Karpas-422 (cell line): ENCODE data around the gene MSH2. TPM values are rescaled to one million over a fixed set of nuclear protein-coding genes. Genes with fewer than 3 reads are reported as not detected.

Experiments
- DNase-seq: peaks from one replicate; pipeline ENCODE4 v3.0.0-alpha.2; 2015
- H2AFZ ChIP-seq: fragments of 200-600 bp; sonication (generic); 2 replicates; pipeline ENCODE4 v1.6.1; 2014; ENCODE audit warnings: antibody characterized with exemption, low read length, mixed read lengths
- H3K27ac ChIP-seq: fragments of 200-600 bp; sonication (generic); 2 replicates; pipeline ENCODE4 v1.5.1; 2014; ENCODE audit warnings: mild to moderate bottlenecking, low read length, moderate library complexity
- H3K27me3 ChIP-seq: fragments of 200-600 bp; sonication (generic); 2 replicates; pipeline ENCODE4 v1.6.1; 2014; ENCODE audit warnings: low read length, mixed read lengths
- H3K36me3 ChIP-seq: fragments of 200-600 bp; sonication (generic); 2 replicates; pipeline ENCODE4 v1.6.1; 2014; ENCODE audit warnings: low read length, mixed read lengths; ENCODE audit not compliant: insufficient read depth
- H3K4me1 ChIP-seq: fragments of 200-600 bp; sonication (generic); 2 replicates; pipeline ENCODE4 v1.6.1; 2014; ENCODE audit warnings: mild to moderate bottlenecking, low read length, mixed read lengths
- H3K4me2 ChIP-seq: fragments of 200-600 bp; sonication (generic); 2 replicates; pipeline ENCODE4 v1.6.1; 2014; ENCODE audit warnings: low read length, low read depth, mild to moderate bottlenecking; ENCODE audit not compliant: poor library complexity, severe bottlenecking
- H3K4me3 ChIP-seq: fragments of 200-600 bp; sonication (generic); 2 replicates; pipeline ENCODE4 v1.5.1; 2014; ENCODE audit warnings: mild to moderate bottlenecking, antibody characterized with exemption, low read length, mixed read lengths
- H3K79me2 ChIP-seq: fragments of 200-600 bp; sonication (generic); 2 replicates; pipeline ENCODE4 v1.6.1; 2014; ENCODE audit warnings: mild to moderate bottlenecking, low read length, mixed read lengths
- H3K9ac ChIP-seq: fragments of 200-600 bp; sonication (generic); 2 replicates; pipeline ENCODE4 v1.6.0; 2014; ENCODE audit warnings: low read length
- H3K9me2 ChIP-seq: fragments of 200-600 bp; sonication (generic), shearing (Covaris generic); replicated peaks from 2 replicates; pipeline ENCODE4 v1.6.0; 2014; ENCODE audit warnings: mild to moderate bottlenecking, low read length, moderate library complexity; ENCODE audit not compliant: insufficient read depth
- H3K9me3 ChIP-seq: fragments of 300-700, 200-600 bp; sonication (generic); 2 replicates; pipeline ENCODE4 v1.6.1; 2014; ENCODE audit warnings: low read length, mixed read lengths
- H4K20me1 ChIP-seq: fragments of 200-600 bp; sonication (generic); 2 replicates; pipeline ENCODE4 v1.6.1; 2014; ENCODE audit warnings: mild to moderate bottlenecking, antibody characterized with exemption, low read length, low read depth; ENCODE audit not compliant: insufficient read depth
- total RNA-seq: library from RNA; depleted of rRNA; stranded (reverse); fragments of >200 nt; shearing (Covaris generic); gene quantifications from 2 replicates; pipeline ENCODE4 v1.2.3, GENCODE V29; 2014; ENCODE audit warnings: low replicate concordance

The MSH2 gene
- total RNA-seq, 1 experiment from 2014 or later: 38.7 TPM

GRCh38 chr2:47485751-47486300 lies 82.9 kb downstream of the MSH2 start:
- H3K4me3 ChIP-seq: no peak overlapping the region
- no peaks in the 10 kb centered on the region for H4K20me1 ChIP-seq
- H3K9me3 ChIP-seq: no peaks in the 10 kb centered on the region
- H3K9ac ChIP-seq: peak overlapping the region; percentile 57
- no peaks in the 10 kb centered on the region for H3K9me2 ChIP-seq
- peak overlapping the region; percentile 58 for H3K4me2 ChIP-seq
- no peaks in the 10 kb centered on the region for H3K79me2 ChIP-seq
- no peaks in the 10 kb centered on the region for H3K27me3 ChIP-seq
- H3K4me1 ChIP-seq: peaks cover 48% of the 10 kb centered on the region
- H3K36me3 ChIP-seq: peaks cover 38% of the 10 kb centered on the region; the same call in 1 of the 2 replicates
- peak overlapping the region; percentile 93 for H3K27ac ChIP-seq
- no peak for DNase-seq
- no peak overlapping the region for H2AFZ ChIP-seq

- Histone ChIP-seq H3K27ac (peak overlapping the region; percentile 93), H2AFZ (no peak overlapping the region), H3K27me3 (no peaks in the 10 kb centered on the region), H3K4me2 (peak overlapping the region; percentile 58), H3K9me2 (no peaks in the 10 kb centered on the region), H3K9me3 (no peaks in the 10 kb centered on the region), H3K36me3 (peaks cover 36% of the 10 kb centered on the region; the same call in 1 of the 2 replicates), H3K4me3 (peak overlapping the region; percentile 23; the same call in 1 of the 2 replicates), H3K4me1 (peaks cover 48% of the 10 kb centered on the region), H4K20me1 (no peaks in the 10 kb centered on the region), H3K79me2 (no peaks in the 10 kb centered on the region), H3K9ac (peak overlapping the region; percentile 57)
- DNase-seq: peak; percentile 88
Measured at GRCh38 chr2:47486841-47487497, 84.0 kb downstream of the MSH2 start.

DNA sequence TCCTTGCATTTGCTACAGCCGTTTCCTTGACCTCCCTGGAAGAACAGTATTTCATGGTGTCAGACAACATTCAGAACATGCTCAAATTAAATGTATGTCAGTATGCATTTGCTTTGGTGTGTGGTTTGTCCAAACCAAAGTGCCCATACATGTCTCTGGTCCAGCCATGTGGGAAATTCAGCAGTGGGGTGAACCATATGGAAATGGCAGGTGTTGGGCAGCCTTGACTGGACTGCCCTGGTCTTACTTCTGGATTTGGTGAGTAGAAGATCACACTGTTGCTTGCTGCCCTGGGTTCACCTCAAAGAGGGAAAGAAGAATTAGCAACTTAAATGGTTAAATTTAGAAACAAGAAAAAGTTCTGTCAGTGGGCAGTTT lies 84.5 kb downstream of the MSH2 start:
- Histone ChIP-seq H3K79me2 (no peaks in the 10 kb centered on the region), H3K36me3 (peaks cover 32% of the 10 kb centered on the region; the same call in 1 of the 2 replicates), H3K9ac (peak overlapping the region; percentile 57), H4K20me1 (no peaks in the 10 kb centered on the region), H3K9me3 (no peaks in the 10 kb centered on the region), H3K9me2 (no peaks in the 10 kb centered on the region), H3K27me3 (no peaks in the 10 kb centered on the region), H3K4me2 (peak overlapping the region; percentile 58), H3K27ac (peak overlapping the region; percentile 93), H3K4me1 (peaks cover 48% of the 10 kb centered on the region), H2AFZ (no peak overlapping the region), H3K4me3 (no peak overlapping the region)
- DNase-seq: no peak

GRCh38 chr2:47488870-47489584 lies 86.1 kb downstream of the MSH2 start:
- Histone ChIP-seq H3K27ac (peak overlapping the region; percentile 93), H3K9ac (no peak overlapping the region), H2AFZ (no peak overlapping the region), H3K9me2 (no peaks in the 10 kb centered on the region), H4K20me1 (no peaks in the 10 kb centered on the region), H3K4me1 (peaks cover 48% of the 10 kb centered on the region), H3K36me3 (peaks cover 19% of the 10 kb centered on the region; the same call in 1 of the 2 replicates), H3K4me2 (no peak overlapping the region), H3K27me3 (no peaks in the 10 kb centered on the region), H3K79me2 (no peaks in the 10 kb centered on the region), H3K4me3 (no peak overlapping the region), H3K9me3 (no peaks in the 10 kb centered on the region)
- DNase-seq: no peak

DNA sequence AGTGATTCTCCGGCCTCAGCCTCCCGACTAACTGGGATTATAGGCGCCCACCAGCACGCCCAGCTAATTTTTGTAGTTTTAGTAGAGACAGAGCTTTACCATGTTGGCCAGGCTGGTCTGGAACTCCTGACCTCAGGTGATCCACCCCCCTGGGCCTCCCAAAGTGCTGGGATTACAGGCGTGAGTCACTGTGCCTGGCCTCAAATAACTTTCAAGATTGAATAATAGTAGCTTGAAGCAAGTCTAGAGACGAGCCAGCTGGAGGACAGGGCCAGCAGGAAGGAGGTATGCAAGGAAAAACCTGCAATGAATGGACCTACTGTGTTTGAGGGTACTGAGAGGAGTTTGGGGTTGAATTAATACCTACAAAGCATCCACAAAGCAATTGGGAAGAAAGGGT lies 87.5 kb downstream of the MSH2 start:
- H3K79me2 ChIP-seq: no peaks in the 10 kb centered on the region
- no peak overlapping the region for H3K4me3 ChIP-seq
- H3K27me3 ChIP-seq: no peaks in the 10 kb centered on the region
- H4K20me1 ChIP-seq: no peaks in the 10 kb centered on the region
- peaks cover 7% of the 10 kb centered on the region; the same call in 1 of the 2 replicates for H3K36me3 ChIP-seq
- no peak for DNase-seq
- no peaks in the 10 kb centered on the region for H3K9me2 ChIP-seq
- H2AFZ ChIP-seq: no peak overlapping the region
- no peak overlapping the region for H3K9ac ChIP-seq
- no peak overlapping the region for H3K4me2 ChIP-seq
- H3K9me3 ChIP-seq: no peaks in the 10 kb centered on the region
- H3K4me1 ChIP-seq: peaks cover 37% of the 10 kb centered on the region
- H3K27ac ChIP-seq: no peak overlapping the region

GRCh38 chr2:47493317-47494035 lies 90.5 kb downstream of the MSH2 start:
- Histone ChIP-seq H3K79me2 (no peaks in the 10 kb centered on the region), H3K4me2 (no peak overlapping the region), H2AFZ (no peak overlapping the region), H4K20me1 (no peaks in the 10 kb centered on the region), H3K36me3 (no peaks in the 10 kb centered on the region), H3K27me3 (no peaks in the 10 kb centered on the region), H3K4me1 (peaks cover 6% of the 10 kb centered on the region), H3K9me2 (no peaks in the 10 kb centered on the region), H3K4me3 (no peak overlapping the region), H3K27ac (no peak overlapping the region), H3K9me3 (no peaks in the 10 kb centered on the region), H3K9ac (no peak overlapping the region)
- DNase-seq: no peak

DNA sequence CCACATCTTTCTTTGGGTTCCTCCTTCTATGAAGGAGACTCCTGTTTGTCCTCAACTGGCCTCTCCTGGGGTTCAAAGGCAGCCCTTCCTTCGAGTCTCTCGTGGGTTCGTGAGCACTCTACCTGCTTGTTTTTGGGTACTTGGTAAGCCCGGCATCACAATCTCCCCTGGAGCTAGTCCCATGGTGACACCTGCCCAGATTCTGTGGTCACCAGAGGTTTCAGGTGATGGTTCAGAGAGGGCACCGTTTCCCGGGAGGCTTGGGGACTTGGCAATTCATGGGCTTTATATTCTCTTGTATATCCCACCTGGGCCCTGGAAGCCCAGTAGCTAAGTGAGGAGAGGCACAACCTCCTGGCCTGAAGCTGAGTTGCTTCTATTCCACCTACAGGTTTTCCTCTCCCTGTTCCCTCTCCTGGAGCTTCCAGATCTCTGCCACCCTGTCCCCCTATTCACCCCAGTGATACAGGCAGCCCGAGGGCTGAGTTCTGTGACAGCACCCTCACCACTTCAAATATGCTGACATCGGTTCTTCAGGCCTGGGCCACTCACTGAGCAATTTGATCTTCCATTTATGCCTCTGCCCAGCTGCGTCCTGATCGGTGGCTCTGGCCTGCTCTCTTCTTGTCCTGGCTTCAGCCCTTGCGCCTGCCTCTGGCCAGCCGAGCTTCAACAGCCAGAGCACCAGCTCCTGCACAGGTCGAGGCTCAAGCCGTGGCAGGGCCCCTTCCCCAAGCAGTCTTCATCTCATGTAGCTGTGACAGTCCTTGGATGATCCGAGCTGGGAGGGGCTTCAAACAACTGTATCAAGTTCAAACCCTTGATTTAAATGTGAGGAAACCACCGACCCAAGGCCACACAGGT lies 91.5 kb downstream of the MSH2 start:
- Histone ChIP-seq H3K79me2 (no peaks in the 10 kb centered on the region), H3K4me3 (no peak overlapping the region), H3K9me3 (peaks cover 4% of the 10 kb centered on the region; the same call in 1 of the 2 replicates), H2AFZ (no peak overlapping the region), H3K27ac (no peak overlapping the region), H4K20me1 (no peaks in the 10 kb centered on the region), H3K9me2 (no peaks in the 10 kb centered on the region), H3K4me1 (no peaks in the 10 kb centered on the region), H3K36me3 (peaks cover 5% of the 10 kb centered on the region; the same call in 1 of the 2 replicates), H3K4me2 (no peak overlapping the region), H3K9ac (no peak overlapping the region), H3K27me3 (no peaks in the 10 kb centered on the region)
- DNase-seq: no peak
